Retina (tissue), 1 donor: ENCODE measurements around the gene IL34.

Source experiments
- DNase-seq: peaks from one replicate; pipeline ENCODE4 v3.0.0-alpha.2; 2016

The IL34 gene

DNA sequence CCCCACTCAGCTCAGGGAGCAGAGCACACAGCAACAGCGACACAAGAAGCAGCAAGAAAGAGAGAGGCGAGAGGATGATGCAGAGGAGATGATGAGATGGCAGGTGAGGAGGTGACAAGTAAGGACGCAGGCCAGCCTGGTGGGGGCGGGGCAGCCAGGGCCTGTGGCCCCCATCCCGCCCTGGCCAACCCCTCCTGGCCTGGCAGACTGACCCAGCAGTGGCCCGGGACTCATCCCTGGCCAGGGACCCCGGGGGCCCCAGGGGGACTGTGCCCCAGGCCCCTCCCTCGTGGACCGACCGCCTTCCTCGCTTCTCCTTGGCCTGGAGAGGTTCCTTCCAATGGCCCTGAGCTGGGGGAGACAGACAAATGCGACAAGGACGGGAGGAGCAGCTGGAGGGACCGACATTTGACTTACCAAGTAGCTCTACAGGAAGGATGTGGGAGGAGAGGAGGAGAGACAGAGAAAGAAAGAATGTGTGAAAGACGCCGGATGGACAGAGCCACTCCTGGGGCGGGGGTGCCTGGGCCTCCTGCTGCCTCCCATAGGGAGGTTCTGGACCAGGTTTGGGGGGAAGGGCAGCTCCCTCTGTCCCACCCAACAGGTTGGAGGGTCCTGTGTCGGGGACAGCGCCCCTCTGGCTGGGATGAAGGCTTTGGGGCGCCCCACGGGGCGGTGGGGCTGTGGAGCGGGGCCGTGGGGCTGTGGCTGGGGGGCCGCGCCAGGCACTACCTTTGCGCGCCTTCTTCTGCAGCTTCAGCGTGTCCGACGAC is 32.7 kb downstream of the IL34 start:
- no peak for DNase-seq

DNA sequence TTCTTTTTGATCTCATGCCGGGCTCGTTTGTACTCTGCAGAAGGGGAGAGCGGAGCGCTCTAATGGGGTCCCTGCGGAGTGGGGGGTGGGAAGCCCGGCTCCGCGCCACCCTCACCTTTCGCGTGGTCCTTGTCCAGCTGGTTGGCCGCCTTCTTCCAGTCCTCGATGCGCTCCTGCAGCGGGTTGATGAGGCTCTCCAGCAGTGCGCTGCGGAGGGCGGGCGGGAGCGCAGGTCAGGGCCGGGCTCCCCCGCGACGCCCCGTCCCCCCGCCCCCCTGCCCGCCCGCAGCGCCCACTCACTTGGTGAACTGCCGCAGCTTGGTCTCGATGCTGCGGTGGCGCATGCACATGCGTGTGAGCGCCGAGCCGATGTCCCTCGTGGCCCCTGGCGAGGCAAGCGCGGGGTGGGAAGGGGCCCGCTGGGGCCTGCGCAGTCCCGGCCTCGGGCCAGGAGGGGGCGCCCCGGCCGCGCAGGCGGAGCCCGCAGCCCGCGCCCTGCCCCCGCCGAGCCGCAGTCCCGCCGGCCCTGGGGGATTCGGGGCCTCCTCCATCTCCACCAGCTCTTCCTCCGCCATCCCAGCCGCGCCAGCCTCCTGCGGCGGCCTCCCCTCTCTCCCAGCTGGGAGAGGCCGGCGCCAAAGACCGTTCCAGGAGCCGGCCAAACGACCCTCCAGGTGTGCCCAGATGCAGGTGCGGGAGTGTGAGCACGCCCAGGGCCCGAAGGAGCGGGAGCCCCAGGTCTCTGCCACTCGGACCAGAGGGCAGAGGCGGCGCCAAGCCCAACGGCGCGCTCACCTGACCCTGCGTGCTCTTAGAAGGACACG is 33.5 kb downstream of the IL34 start:
- DNase-seq, result peak; percentile 64

DNA sequence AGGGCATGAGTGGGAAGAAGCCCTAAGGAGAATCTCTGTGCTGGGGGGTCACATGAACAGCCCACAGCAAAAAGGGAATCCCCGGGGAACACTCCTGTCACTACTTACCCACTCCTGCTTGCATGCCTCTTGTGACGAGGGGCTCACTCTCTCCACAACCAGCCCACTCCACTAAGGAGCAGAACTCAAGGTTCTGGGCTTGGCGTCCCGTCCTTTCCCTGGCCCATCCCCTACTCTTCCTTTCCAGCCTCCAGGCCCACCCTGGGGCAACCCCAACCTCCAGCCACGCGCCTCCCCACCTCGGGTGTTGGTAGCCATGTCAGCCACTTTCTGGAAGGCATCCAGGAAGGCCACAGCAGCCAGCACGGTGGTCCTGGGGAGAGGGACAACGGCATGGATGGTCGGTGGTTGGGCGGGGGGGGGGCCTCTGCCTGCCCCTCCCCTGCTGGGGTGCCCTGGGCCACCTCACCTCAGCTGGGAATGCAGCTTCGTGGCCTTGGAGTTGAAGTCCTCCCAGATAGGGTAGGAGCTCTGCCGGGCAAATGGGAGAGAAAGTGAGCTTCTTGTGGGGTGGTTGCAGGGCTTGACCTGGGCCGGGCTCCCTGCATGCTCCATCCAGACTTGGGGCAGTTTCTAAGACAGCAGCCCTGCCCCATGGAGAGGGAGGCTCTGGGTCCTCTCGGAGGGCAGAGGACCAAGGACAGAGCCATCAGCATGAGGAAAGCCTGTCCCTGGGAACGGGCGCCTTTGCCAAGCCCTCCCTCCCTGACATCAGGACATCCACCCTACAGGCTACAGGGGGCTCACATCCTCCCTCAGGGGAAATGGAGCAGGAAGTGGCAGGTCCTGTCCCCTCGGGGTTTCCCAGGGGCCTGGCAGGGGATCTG is 34.4 kb downstream of the IL34 start:
- no peak for DNase-seq

DNA sequence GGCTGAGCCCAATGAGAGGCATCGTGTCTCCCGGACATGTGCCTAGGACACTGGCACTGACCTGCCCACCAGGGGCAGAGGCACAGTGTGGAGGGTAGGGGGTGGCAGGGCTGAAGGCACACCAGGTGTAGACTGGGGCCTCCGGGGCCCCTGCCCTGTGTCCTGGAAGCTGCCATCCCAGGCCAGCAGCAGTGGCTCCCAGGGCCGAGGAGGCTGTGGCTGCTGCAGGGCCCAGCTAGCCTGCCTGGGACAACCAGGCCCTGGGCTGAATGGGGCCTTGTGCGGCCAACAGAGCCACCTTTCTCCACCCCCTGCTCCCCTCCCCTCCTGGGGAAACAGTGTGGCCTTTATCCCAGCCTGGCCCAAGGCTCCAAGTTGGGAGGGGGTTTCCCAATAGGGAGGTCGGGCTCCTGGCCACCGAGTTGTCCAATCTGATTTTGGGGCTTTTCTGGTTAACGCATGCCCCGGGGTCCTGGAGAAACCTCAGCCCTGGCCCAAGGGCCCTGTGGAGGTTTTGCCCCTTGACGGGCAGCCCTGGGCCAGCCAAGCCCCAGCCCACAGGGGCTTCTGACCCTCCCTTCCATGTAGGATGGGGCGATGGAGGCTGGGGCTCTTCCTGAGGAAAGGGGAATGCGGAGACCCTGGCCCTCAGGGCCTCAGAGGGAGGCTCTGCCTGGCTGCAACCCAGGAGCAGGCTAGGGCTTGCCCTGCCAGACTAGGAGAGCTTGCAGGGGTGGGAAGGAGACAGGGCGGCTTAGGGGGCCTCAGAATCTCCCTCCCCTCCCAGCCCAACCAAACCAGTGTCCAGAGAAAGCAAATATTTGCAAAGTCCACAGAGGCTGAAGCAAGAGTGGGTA is 35.3 kb downstream of the IL34 start:
- peak; percentile 6 for DNase-seq

DNA sequence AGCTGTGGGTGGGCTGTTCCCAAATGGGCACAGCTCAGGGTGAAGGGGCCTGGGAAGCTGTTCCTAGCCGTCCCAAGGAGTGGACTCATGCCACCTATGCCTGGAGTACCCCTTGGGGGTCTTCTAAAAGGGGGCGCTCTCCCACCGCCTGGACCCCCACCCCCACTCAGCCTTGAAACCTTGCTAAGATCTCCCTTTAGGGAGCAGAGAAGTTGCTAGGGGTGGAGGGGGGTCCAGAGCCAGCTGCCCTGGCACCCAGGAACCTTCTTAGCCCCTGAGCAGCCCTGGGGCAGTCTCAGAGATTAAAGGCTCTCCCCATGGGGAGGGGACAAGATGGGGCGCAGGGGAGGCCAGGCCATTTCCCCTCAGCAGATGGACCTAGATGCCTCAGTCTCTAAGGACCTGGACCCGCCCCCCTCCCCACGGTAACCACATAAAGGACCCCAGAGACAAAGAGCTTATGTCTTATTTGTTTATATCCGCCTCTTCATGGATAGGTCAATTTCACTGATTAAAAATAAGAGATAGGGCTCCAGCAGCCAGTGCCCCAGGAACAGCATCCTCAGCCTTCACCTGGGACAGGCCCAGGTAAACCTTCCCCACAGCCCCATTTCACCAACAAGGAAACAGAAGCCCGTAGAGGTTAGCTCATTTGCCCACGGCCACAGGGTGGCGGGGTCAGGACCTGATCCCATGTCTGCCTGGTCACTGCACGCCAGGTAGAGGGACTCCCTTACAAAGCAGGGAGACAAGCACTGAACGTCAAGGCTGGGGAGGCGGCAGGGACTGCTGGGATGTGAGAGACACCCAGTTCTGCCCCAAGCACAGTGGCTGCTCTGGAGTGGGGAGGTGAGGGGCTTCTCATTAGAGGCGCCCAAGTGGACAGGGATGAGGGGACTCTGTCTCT is 36.1 kb downstream of the IL34 start:
- no peak for DNase-seq

DNA sequence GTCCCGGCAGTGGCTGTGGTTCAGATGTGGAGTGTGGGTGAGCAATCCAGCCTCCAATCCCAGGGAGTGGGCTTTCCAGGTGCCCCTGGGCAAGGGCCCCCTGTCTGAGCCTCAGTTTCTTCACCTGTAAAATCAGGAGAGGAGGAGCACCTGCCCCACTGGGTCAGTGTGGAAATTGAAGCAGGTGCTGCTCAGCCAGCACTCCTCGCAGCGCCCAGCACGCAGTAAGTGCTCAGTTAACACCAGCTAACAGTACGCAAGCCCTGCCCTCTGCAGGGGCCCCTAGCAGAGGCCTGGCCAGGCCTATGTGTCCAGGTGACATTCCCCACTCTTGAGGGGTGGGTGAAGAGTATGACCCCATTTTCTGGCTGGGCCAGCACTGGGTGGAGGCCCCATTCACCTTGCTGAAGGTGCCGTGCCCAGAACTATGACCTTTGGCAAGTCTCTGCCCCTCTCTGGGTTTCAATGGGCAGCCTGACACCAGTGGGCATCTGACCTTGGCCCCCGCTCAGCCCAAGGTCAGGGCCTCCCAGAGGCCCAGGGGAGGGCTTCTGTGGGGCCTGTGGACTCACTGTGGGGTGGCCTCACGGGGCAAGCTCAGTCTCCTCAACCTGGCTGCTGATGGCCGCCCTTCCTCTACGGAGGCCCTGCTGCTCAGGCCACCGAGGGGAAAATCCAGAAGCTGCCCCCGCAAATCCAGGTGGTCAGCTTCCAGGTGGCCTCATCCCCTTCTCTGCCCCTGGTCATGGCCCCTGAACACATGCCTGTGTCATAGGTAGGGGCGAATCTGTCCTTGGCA is 37.0 kb downstream of the IL34 start:
- DNase-seq, result no peak

DNA sequence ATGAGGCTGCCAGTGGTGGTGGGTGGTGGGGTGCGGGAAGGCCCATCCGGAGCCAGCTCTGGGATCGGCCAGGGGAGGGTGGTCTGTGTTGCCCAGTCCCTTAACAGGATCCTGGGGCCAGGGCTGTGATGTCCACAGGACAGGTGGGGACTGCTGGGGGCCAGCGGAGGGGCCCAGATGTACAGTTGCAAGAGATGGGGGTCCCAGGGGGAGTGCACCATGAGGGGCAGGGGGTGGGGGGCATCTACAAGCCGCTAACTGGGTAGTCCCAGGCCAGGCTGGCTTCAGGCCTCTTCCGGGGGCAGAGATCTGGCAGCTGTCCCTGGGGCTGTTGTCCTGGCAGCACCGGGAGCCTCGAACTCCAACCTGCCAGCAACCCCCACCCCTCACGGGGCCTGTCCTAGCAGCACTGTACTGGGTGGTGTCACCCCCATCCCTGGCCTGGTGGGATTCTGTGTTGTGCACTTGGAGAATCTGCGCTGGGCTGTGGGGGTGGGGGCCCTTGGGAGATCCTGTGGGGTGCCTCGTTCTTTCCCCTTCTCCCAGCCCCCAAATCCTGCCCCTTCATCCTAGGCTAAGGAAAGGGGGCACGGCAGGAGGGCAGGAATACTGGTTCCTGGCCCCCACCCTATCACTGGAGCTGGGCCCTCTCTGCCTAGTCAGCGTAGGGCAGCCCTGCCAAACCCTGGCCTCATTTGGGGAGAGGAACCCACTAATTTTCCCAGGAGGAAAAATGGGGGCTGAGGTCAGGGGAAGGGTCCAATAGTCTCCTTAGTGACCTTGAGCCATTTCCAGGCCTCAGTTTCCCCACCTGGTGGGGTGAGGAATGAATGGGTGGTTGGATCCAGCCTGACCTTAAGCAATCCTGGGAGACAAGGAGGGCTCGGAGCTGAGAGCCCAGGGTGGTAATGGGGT is 38.0 kb downstream of the IL34 start:
- no peak for DNase-seq

DNA sequence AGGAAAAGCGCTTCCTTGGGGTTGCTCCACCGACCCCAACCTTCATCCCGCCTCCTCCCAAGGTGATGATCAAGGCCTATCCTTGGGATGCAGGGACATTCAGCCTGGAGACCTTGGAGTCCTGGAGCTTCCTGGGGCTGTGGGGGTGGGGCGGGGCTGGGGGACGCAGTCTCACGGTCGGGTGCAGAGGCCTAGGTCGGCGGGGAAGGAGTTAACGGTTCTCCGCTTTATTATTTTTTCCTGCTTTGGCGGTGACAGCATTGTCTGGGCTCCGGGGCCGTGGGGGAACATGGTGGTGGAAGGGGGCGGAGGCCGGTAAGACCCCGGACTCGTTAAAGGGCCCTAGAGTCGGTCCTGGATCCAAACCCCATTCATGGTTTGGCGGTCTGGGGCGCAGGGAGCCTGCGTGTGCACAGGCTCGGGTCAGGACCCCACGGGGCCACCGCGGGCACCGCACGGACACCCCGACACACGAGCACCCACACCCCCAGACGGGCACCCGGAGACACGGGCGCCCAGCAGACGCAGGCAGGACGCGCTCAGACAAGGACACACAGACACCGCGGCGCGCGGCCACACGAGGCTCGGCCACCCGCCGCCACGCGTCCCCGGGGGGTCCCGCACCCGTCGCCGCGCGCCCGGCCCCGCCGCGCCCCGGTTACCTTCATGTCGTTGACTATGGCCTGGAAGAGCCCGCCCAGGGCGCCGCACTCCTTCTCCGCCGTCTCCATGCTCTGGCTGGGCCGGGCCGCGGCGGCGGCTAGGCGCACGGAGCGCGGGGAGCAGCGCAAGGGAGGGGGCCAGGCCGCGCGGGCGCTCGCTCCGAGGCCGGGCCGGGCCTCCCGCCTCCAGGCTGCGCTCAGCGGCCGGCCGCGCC is 38.9 kb downstream of the IL34 start:
- DNase-seq, result peak; percentile 69

DNA sequence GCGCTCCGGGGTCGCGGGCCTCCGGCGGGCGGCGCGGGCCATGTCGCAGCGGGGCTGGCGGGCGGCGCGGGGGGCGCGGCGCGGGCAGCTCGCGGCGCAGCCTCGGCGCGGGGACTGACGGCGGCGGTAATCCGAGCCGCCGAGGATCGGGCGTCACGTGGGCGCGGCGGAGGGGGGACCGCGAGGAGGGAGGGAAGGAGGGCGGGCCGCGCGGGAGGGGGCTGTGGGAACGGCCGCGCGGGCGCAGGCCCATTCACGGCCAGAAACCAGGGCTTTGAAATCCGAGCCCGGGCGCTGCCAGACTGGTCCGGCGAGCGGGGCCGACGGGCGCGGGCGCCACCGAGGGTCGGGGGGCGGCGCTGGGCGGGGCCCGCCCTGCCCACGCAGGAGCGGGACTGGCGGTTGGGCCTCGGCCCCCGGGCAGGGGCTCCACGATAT is 39.6 kb downstream of the IL34 start, which contains the start of gene MTSS2:
Gene MTSS2, minus strand, starts transcription at position 116 of the 438 bp plus-strand sequence. CDS start 262 bp downstream, outside the sequence.
- peak; percentile 71 for DNase-seq

DNA sequence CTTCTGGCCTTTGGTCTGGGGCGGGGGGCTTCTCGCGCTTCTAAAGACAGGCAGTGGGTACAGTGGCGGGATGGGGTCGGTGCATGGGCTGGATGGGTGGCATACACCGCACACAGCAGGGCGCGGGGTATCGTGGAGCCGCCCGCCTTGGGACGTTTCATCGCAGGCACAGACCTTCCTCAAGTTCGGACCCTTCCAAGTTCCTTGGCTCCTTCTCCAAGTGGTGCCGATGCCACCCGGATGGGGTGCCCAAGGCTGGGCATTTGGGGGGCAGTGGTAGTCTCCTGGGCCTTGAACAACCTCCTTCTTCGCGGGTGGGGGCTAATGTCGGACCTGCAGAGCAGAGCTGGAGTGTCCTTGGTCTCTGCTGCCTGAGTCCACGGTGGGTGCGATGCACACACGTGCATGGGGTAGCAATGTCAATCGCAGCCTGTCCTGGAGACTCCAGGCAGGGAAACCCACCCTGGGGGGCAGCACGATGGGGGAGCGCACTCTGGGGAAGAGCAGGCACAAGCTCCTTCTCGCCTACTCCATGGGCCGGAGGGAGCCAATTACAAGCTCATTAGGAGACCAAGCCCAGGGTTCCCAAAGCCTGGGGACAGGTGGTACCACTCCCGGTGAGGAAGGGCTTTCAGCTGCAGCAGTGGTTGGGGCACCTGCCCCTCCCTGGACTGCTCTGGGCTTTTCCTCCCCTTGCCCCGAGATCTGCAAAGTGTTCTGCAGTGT is 40.2 kb downstream of the IL34 start:
- peak; percentile 70 for DNase-seq

DNA sequence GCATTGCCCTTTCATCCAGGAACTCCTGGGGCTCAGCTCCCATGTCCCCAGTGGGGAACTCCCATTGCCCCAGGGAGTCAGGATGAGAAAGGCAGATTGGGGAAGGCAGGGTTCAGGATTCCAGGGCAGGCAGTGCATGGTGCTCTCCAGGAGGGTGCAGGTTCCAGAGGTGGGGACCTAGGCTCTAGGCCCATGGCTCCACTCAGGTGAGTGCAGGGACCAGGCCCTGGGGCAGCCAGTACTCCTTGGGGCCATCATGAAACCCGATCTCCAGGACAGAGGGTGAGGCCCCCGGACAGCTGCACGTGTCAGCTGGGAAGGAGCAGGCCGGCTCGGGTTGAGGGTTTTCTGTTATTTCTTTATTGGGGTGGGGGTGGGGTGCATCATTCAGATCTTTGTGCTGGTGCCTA is 40.7 kb downstream of the IL34 start:
- DNase-seq, result no peak

DNA sequence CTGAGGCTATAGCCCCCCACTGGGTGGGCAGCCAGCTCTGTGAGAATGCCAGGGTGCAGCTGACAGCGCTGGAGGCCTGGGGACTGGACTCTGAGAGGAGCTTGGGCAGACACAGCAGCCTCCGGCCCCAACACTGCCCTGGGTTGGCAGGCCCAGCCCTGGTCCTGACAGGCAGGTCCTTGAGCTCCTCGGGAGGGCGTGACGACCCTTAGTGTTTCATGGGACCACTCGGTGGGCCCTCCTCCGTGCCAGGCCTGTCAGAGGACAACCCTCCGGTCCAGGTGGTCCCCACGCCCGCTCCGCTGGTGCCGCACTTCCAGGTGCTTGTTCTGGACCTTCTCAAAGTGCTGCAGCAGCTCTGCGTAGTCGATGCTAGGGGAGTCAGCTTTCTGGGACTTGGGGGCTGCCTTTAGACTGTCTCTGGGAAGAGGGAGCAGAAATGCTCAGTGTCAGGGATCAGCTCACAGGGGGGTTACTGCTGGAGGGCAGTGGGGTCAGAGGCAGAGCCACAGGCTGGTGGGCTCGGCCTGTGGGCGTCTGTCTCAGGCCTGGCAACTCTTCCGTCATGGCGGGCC is 41.4 kb downstream of the IL34 start:
- no peak for DNase-seq

DNA sequence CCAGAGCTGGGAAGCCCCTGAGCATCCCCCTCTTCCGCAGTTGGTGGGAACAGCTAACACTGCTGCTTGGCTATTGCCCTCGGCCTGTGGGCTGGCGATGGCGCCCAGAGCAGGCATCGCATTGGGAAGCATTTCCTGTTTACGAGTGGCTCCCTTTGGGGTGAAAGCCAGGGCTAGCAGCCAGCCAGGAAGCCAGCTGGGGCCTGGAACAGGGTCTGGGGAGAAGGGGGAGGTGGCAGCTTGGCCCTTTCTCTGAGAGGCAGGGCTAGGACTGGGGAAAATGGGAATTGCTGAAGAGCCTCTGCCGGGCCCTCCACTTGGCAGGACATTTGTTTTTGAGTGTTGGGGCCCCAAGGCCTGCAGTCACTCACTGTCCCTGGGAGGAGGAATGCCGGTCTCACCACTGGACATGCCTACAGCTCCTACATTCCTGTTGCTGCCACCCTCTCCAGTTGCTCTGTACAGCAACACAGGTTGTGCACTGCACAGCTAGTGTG is 41.9 kb downstream of the IL34 start:
- no peak for DNase-seq

DNA sequence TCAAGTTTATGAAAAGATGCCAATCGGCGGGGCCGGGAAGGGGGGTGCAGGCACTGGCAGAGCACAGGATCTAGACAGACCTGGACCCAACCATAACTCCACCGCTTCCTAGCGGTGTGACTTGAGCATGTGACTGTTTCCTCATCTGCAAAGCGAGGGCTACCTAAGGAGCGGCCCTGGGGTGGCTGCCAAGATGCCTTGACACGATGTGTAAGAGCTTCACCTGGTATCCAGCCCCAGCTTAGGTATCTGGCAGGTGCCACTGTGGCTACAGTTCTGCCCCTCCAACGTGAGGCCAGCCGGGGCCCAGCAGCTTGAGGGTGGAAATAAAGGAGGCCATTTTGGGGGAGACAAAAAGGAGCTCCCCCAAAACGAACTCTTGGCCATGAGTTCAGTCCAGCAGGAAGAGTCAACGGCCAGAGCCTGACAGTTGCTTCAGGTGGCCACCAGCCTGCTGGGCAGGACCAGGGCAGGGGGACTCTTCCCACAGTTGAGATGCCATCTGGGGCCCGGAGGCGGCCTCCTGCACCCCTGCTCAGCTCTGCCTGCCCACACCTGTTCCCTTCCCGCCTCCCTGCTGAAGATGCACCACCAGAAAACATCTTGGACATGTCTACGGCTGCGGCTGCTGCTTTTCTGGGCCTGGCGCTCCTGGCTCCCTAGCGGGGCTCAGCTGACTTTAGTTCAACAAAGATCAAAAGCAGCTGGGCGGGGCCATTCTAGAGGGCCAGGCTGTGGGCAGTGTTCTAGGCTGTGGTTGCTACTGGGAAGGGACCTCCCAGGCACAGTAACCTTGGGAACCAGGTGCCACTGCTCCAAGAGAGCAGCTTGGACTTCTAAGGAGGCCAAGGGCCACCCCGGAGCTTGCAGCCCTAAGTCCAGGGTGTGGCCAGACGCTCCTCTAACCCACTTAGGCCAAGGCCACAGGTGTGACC is 42.9 kb downstream of the IL34 start:
- DNase-seq, result no peak
